Stimulated activated CD4-positive, alpha-beta T cell treated with anti-CD3 and anti-CD28 coated beads, TNF-alpha, amount 100 ng/mL, for 48 hours (primary cell): ENCODE data around the gene DTX1.

Experiments
- DNase-seq, 3 donors: peaks; one replicate each; pipeline ENCODE4 v3.0.0-alpha.2; 2020; ENCODE audit warnings: low read depth in 3 of 3

Gene DTX1

DNA sequence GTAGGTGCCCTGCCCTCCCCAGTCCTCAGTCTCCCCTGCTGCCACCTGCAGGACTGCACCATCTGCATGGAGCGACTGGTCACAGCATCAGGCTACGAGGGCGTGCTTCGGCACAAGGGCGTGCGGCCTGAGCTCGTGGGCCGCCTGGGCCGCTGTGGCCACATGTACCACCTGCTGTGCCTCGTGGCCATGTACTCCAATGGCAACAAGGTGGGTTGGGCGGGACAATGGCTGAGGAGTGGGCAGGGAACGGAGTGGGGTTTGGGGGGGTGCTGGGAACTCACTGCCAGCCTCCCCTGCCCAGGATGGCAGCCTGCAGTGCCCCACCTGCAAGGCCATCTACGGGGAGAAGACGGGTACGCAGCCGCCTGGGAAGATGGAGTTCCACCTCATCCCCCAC, 38.2 kb downstream of the DTX1 start:
- DNase-seq: no peak

DNA sequence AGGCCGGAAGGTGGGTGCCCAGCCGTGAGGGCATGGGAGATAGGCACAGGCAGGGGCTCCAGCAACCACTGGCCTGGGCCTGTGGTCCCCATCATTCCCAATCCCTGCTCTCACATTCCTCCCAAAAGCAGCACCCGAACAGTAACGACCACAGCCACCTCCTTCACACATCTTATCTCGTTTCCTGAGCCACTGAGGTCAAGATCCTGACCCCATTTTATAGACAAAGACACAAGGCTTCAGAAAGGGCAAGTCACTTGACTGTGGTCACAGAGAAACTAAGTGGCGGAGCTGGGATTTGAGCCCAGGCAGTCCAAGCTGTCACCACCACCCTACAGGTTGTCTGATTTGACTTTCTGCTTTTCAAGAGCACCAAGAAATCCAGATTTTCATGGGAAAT, 38.9 kb downstream of the DTX1 start:
- no peak for DNase-seq

DNA sequence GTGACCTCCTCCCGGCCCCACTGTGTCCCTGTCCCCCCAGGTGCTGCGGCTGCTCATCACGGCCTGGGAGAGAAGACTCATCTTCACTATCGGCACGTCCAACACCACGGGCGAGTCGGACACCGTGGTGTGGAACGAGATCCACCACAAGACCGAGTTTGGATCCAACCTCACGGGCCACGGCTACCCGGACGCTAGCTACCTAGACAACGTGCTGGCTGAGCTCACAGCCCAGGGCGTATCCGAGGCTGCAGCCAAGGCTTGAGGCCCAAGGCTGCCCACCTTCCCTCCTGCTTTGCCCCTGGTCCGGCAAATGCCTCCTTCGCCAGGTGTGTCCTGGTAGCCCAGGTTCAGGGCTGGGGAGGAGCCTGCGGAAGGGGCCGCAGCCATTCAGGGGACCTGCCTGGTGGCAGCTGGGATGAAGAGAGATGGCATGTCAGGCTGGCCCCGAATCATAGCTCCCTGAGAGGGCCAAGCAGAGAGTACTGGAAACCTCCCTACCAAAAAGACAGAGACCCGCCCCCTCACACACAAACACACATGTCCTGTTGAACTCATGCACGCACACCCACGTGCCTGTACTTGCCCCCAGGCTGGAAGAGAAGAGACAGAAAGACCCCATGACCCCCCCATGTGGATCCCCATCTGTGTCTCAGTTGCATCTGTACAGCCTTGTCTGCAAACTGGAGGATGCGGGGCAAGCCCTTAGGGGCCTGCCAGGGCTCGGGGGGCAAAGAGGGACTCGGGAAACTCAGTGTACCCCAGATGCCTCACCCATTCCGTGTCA, 40.3 kb downstream of the DTX1 start:
- no peak for DNase-seq

DNA sequence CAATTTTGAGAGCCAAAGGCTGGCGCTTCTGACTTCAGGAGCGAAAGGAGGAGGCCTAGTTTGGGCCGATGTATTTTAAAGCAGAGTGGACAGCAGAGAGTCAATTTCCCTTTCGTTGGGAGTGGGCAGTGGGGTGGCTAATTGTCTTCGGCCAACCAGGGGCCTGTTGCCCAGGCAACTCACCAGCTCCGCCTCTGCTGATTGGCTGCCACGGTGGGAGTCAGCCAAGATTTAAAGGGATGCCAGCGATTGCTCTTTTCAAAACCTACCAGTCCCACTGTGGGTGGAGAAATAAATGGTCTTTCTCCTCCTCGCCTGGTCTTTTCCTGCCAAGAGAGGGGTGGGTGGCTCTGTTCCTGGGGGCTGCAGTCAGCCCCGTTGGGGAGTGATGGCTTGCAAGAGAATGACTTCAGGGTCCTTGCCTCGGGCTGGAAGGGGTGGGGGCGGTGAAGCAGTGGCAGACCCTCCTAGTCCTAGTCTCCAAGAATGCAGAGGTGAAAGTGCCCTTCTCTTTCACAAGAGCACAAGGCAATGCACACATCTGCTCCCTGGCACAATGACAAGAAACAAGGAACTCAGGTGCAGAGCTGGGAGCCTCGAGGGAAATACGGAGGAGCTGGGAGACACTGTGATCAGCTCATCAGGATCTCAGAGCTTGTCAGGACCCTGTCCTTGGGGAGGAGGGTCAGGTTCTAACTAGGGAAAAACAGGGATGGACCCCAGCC, 41.3 kb downstream of the DTX1 start:
- DNase-seq: no peak

DNA sequence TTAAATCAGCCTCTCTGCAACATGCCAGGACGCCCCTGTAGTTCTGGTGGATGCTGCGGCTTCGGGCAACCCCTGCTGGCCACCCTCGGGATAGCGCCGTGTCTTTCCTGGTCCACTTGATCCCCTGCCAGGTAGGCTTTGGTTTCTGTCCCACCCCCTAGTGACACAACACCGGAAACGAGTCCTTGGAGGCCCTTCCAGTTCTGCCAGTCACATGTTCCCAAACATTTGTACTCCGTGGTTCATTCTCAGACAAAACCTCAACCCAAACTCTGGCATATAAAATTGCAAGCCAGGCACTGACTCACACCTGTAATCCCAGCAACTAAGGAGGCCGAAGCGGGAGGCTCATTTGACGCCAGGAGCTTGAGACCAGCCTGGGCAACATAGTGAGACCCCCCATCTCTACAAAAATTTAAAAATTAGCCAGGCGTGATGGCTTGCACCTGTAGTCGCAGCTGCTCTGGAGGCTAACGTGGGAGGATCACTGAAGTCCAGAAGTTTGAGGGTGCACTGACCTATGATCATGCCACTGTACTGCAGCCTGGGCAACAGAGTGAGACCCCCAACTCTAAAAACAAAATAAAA, 42.0 kb downstream of the DTX1 start:
- peak; percentile 59 to 78 (median 59) for DNase-seq

DNA sequence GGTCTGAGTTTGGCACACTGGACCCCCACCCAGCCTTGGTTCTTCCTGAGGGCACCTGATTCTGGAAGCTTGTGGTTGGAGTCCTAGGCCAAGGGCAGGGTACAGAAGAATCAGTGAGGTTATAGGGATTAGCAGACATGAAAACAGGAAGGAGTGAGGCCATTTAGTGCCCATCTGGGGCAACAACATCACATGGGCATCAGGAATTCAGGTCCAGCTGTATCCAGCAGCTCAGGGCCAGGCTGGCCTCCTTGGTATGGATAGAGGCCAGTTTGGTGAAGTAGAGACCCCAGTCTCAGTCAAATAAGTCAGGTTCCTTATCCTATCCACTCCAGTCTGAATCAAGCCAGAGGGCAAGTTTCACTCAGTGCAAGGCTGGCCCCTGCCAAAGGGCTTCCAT, 42.8 kb downstream of the DTX1 start:
- DNase-seq: no peak

DNA sequence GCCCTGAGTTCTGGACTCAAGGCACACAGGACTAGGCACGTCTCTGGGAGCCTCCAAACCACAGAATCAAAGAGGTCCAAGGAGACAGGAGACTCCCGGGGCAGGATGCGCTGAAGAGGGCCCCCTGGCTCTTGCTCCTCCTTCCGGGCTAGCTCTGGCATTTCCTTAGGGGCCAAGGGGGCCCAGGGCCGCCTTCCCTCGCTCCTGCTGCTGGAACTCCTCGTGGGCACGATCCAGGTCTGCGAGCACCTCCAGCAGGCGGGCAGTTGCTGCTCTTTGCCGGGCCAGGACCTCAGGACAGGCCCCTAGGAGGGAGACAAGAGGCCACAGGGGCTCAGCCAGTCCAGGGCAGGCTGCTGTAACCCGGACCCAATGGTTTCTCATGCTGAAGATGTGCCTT, 43.2 kb downstream of the DTX1 start:
- no peak for DNase-seq

DNA sequence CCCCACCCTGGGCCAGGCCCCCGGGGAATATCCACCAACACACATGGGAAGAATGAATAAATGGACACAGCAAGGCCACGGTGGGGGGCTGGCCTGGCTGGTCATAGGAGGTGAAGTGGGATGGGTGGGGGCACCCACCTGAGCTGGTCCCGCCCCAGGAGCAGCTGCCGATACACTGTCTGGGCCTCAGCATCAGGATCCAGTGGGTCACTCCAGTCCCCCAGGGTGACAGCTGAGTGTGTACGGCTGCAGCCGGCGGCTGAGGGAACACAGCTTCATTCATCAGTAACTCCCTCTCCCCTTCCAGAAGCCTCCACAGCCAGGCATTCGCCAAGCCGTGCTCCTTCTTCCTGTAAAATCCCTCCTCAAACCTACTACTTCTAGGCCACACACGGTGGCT, 45.2 kb downstream of the DTX1 start:
- no peak for DNase-seq

DNA sequence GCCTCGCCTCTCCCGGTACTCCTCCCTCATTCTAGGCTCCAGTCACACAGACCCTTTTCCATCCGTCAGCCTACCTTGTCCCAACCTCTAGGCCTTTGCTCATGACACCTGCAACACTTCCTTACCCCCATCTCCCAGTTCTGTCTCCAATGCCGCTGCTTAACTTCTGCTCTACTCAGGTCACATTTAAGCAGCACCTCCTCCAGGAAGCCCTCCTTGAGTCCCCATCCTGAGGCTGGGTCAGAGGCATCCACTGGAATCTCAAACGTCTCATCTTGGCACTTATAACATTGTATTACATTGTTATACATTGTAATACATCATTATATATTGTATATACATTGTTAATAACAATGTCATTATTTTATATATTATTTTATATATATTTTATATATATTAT, 46.3 kb downstream of the DTX1 start:
- no peak for DNase-seq

DNA sequence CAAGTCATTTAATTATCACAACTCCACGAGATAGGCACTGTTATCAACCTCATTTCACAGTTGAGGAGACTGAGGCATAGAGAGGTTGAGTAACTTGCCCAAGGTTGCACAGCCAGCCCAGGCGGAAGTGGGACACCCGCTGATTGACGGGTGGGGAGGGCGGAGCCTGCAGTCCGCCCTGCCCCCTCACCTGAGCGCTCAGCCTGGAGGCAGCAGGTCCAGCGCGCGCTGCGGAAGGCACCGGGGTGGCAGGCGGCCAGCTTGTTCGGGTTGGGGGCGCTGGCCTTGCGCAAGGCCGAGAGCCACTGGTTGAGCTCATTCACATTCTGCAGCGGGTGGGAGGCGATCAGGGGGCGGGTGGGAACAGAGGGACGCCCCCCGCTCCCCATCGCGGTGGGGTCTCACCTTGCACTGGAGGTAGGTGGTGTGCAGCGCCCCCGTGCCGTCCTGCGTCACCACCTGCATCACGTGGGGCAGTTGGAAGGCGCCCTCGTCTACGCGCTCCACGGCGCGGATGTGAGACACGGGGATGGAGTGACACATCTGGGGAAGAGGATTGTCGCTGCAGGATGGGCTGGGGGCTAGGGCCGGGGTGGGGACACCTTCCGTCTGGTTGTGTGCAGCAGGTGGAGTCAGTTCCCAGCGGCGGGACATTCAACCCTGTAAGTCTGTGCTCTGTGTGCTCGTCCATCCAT, 47.4 kb downstream of the DTX1 start:
- peak; percentile 43 to 63 (median 60) for DNase-seq

DNA sequence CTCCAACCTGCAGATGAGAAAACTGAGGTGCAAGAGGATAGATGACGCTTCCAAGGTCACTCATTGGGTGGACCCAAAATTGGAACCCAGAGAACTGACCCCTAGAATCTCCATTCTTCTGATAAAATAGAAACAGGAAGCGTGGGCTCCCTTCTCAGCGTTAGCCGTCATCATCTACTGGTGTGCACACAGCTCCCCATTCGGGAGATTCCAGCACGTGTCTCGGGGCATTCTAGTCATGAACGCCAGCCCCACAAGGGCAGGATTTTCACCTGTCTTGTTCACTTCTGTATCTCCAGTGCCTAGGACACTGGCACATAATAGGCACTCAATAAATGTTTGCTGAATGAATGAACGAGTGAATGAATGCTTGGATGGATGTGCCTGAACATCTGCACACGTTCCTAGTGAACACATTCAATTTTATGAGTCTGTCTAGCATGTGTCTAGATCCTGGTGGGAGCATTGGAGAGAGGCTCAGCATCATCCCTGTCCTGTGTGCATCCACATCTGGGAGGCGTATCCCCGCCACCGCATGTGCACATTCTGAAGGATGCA, 48.5 kb downstream of the DTX1 start:
- DNase-seq: no peak

DNA sequence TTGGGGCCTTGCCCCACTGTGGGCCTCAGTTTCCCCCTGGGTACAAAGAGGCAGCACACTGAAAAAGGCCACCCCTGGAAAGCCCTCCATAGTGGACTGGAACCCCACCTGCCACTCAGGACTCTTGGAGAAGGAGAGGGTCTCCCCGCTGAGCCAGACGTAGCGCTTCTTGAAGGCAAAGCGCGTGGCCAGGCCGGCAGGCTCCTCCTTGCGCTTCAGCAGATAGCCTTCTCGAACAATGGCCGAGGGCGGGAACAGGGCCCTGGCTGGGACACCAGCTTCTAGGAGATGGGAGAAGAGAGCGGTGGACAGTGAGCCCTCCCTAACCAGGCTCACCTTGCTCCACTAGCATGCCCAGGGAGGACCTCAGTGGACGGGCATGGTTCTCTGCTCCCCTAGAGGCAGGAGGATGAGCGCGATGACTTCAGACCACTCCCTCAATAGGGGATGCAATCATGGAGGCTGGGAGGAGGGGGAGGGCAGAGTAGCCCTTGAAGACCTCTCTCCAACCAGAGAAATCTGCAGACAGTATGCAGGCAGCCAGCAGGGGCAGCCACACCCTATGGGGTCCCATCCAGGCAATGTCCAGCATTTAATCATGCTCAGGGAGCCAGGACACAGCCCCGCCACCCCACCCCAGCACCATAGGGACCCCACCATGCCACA, 49.2 kb downstream of the DTX1 start:
- no peak for DNase-seq

DNA sequence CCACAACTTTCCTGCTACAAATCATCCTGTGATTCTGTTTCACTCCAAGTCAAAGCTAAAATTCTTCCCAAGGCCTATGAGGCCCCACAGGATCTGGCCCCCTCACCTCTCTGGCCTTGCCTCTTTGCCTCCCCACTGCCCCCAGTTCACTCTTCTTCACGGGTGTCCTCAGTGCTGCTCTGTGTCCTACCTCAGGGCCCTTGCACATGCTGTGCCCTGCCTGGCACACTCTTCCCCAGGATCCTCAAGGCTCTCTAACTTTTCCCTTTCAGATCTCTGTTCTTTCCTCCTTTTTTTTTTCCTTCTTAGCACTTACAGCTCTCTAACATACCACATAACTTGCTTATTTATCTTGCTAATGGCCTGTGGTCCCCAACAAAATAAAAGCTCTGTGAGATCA, 49.8 kb downstream of the DTX1 start:
- no peak for DNase-seq

DNA sequence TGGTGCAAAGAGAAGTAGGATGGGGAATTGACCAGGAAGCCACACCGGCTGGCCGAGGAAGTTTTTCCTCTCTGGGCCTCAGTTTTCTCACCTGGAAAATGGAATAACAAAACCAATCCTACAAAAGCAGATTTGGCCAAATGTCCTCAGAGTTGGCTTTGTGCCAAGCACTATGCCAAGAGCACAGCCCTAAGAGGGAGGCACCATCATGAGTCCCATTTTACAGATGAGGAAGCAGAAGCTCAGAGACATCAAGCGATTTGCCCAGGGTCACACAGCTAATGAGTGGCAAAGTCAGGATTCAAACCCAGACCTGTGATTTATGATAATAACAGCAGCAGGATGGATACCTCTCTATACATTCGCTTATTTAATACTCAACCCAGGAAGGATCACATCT, 51.8 kb downstream of the DTX1 start:
- no peak for DNase-seq

DNA sequence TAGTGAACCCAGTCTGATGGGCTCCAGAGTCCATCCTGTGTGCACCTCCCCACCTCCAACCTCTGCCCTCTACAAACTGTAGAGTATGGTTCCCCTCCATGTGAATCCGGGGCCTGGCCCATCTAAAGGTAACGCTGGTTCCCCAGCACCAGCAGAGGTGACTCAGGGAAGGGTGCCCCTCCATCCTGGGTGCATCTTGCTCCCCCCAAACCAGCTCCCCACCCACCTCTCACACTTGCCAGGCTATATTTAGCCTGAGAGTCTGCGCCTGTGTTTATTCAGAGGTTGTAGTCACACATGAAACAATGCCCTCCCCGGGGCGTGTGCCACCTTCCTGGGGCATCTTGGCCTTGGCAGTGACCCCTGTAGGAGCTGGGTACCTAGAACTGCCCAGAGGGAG, 52.8 kb downstream of the DTX1 start:
- no peak for DNase-seq

DNA sequence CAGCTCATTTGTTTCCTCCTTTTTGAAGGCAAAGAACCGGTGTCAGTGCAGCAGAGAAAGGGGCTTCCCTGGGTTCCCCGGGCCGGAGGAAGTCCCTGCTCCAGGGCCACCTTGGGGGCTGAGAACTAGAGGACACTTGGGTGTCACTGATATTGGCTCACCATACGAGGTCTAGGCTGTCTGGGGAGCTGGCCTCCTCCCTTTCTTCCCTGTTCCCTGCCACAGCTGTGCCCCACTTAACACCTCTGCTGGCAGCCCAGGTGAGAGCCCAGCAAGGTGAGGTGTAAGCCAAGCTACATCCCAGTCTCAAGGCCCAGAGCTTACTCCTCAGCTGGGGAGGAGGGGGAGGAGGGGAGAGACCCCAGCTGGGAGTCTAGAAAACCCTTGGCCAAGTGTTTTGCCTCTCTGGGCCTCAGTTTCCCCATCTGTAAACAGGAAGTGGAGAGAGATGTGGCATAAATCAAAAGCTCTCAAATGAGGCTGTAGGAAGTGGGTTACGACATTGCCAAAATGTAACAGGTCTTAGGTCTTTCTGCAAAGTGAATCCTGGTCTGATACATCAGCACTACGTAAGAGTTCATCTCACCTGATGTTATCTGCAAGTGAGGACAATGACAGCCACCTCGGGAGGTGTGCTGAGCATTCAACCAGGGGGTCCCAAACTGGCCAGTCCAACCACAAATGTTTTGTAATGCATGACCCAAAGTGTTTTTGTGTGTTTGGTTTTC, 53.5 kb downstream of the DTX1 start:
- DNase-seq: no peak

DNA sequence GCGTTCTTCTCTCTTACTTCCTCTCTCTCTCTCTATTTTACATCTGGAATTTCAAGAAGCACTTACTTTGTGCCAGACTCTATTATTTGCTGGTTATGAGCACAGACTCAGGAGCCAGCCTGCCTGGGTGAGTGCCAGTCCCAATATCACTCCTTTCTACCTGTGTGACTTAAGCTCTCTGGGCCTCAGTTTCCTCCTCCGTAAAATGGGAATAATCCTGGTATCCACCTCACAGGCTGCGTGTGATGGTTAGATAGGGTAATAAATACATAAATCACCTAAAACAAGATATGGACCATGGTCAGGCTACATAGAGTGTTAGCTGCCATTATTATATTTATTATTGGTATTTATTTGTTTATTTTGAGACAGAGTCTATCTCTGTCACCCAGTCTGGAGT, 54.7 kb downstream of the DTX1 start:
- DNase-seq: no peak

DNA sequence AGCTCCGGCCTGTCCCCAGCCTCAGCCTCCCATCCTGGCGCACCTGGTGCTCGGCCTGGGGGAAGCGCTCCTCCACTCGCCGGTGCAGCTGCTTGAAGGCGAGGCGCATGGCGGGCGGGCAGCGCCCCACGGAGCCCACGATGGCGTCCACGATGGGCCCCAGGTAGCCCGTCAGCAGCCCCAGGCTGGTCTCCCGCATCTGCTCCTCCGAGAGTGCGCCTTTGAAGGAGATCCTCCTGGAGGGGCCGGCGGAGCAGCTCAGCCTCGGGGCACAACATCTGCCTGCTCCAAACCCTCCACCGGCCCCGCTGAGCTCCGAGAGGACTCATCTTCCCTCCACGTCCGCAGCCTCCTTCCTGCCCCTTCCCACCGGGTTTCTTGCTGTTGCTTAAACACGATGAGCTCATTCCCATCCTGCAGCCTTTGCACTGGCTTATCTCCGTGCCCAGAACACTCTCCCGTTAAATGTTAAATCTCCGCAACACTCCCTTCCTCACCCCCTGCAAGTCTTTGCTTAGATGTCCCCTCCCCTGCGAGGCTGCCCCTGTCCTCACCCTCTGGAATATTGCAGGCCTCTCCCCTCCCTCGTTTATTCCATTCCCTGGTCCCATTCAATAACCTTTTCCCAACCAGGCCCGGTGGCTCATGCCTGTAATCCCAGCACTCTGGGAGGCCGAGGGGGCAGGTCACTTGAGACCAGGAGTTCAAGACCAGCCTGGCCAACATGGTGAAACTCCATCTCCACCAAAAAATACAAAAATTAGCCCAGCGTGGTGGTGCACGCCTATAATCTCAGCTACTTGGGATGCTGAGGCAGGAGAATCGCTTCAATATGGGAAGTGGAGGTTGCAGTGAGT, 55.7 kb downstream of the DTX1 start:
- no peak for DNase-seq

DNA sequence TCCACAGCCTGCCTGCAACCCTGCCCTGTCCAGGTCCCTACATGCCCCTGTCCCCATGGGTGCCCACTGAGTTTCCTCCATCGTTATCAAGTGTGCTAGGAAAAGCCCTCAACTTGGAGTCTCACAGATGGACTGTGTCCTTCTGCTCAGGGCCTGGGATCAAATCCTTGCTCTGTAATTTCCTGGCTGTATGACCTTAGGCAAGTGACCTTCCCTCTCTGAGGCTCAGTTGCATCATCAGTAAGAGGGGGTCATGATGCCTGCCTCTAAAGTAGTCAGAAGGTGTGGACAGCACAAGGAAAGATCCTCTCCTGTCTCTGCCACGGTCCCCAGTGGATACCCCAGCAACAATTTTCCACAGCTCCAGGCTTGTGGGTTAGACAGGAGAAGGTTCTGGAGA, 56.9 kb downstream of the DTX1 start:
- no peak for DNase-seq
